H9 (cell line): ENCODE measurements around the gene PTGDR. TPM values are rescaled to one million over a fixed set of nuclear protein-coding genes. Genes with fewer than 3 reads are reported as not detected.

Experiments
- DNase-seq: peaks from one replicate; pipeline ENCODE4 v3.0.0-alpha.2; 2017
- H2AFZ ChIP-seq: one replicate; pipeline ENCODE4 v1.6.1; 2013; ENCODE audit warnings: mild to moderate bottlenecking, low read length, control low read depth, moderate library complexity
- H2AK5ac ChIP-seq: 2 replicates; pipeline ENCODE4 v1.6.1; 2013; ENCODE audit warnings: low read length, control low read depth, mixed read lengths; ENCODE audit not compliant: insufficient read length
- H2BK120ac ChIP-seq: one replicate; pipeline ENCODE4 v1.6.1; 2013; ENCODE audit warnings: low read depth, mild to moderate bottlenecking, low read length, control low read depth, inconsistent platforms; ENCODE audit not compliant: poor library complexity, severe bottlenecking
- H2BK12ac ChIP-seq: 2 replicates; pipeline ENCODE4 v1.6.1; 2013; ENCODE audit warnings: low read length, control low read depth, mixed read lengths, low read depth; ENCODE audit not compliant: insufficient read length
- H2BK15ac ChIP-seq: 2 replicates; pipeline ENCODE4 v1.6.1; 2013; ENCODE audit warnings: low read depth, low read length, control low read depth
- H2BK20ac ChIP-seq: one replicate; pipeline ENCODE4 v1.6.1; 2013; ENCODE audit warnings: low read depth, mild to moderate bottlenecking, low read length, control low read depth, inconsistent platforms; ENCODE audit not compliant: poor library complexity, severe bottlenecking
- H2BK5ac ChIP-seq: 2 replicates; pipeline ENCODE4 v1.6.1; 2013; ENCODE audit warnings: low read length, control low read depth, mixed read lengths; ENCODE audit not compliant: insufficient read length
- H3K14ac ChIP-seq: 2 replicates; pipeline ENCODE4 v1.6.1; 2013; ENCODE audit warnings: low read length, control low read depth; ENCODE audit not compliant: insufficient read depth
- H3K18ac ChIP-seq: 2 replicates; pipeline ENCODE4 v1.6.1; 2013; ENCODE audit warnings: low read depth, mild to moderate bottlenecking, mixed read lengths, low read length, control low read depth; ENCODE audit not compliant: insufficient read length
- H3K23ac ChIP-seq: 2 replicates; pipeline ENCODE4 v1.6.1; 2013; ENCODE audit warnings: low read length, control low read depth, mixed read lengths, low read depth; ENCODE audit not compliant: insufficient read length
- H3K23me2 ChIP-seq: 2 replicates; pipeline ENCODE4 v1.6.1; 2013; ENCODE audit warnings: low read depth, mild to moderate bottlenecking, mixed read lengths, low read length, control low read depth; ENCODE audit not compliant: insufficient read length, poor library complexity, severe bottlenecking
- H3K27ac ChIP-seq: 2 replicates; pipeline ENCODE4 v1.5.1; 2013; ENCODE audit warnings: low read length, control low read depth, mixed read lengths, low read depth; ENCODE audit not compliant: insufficient read length
- H3K27me3 ChIP-seq: 2 replicates; pipeline ENCODE4 v1.6.1; 2013; ENCODE audit warnings: low read length, control low read depth, inconsistent platforms; ENCODE audit not compliant: insufficient read depth
- H3K4ac ChIP-seq: 2 replicates; pipeline ENCODE4 v1.6.1; 2013; ENCODE audit warnings: low read depth, mild to moderate bottlenecking, control low read depth, inconsistent platforms, low read length, moderate library complexity
- H3K4me1 ChIP-seq: 2 replicates; pipeline ENCODE4 v1.6.1; 2013; ENCODE audit warnings: low read length, control low read depth, inconsistent platforms; ENCODE audit not compliant: insufficient read depth
- H3K4me2 ChIP-seq: 2 replicates; pipeline ENCODE4 v1.6.1; 2013; ENCODE audit warnings: low read length, control low read depth, mixed read lengths; ENCODE audit not compliant: insufficient read length, insufficient read depth
- H3K56ac ChIP-seq: 2 replicates; pipeline ENCODE4 v1.6.1; 2013; ENCODE audit warnings: low read depth, mild to moderate bottlenecking, mixed read lengths, low read length, control low read depth; ENCODE audit not compliant: insufficient read length
- H3K79me1 ChIP-seq: 2 replicates; pipeline ENCODE4 v1.6.1; 2013; ENCODE audit warnings: low read depth, mild to moderate bottlenecking, moderate library complexity, low read length, control low read depth, inconsistent platforms; ENCODE audit not compliant: insufficient read depth, poor library complexity, severe bottlenecking
- H3K79me2 ChIP-seq: 2 replicates; pipeline ENCODE4 v1.6.1; 2013; ENCODE audit warnings: low read length, control low read depth, inconsistent platforms; ENCODE audit not compliant: insufficient read depth
- H3K9ac ChIP-seq: 2 replicates; pipeline ENCODE4 v1.6.1; 2013; ENCODE audit warnings: low read length, control low read depth, mixed read lengths; ENCODE audit not compliant: insufficient read length; ENCODE audit errors: extremely low read depth
- H3K9me3 ChIP-seq: one replicate; pipeline ENCODE4 v1.6.1; 2013; ENCODE audit warnings: low read depth, low read length, inconsistent platforms; ENCODE audit not compliant: control insufficient read depth
- H3T11ph ChIP-seq: one replicate; pipeline ENCODE4 v1.6.1; 2013; ENCODE audit warnings: mild to moderate bottlenecking, low read length, control low read depth, inconsistent platforms
- H4K20me1 ChIP-seq: one replicate; pipeline ENCODE4 v1.6.1; 2013; ENCODE audit not compliant: control insufficient read depth, insufficient read length, insufficient read depth
- H4K5ac ChIP-seq: 2 replicates; pipeline ENCODE4 v1.6.1; 2013; ENCODE audit warnings: low read depth, mild to moderate bottlenecking, mixed read lengths, low read length, control low read depth; ENCODE audit not compliant: insufficient read length
- H4K8ac ChIP-seq: replicated peaks from 2 replicates; pipeline ENCODE4 v1.6.1; 2013; ENCODE audit warnings: low read length, control low read depth, mixed read lengths, low read depth; ENCODE audit not compliant: insufficient read length
- H4K91ac ChIP-seq: 2 replicates; pipeline ENCODE4 v1.6.1; 2013; ENCODE audit warnings: low read depth, mild to moderate bottlenecking, moderate library complexity, mixed read lengths, low read length, control low read depth; ENCODE audit not compliant: insufficient read length
- H3K27ac Mint-ChIP-seq, 3 experiments: 2 replicates in 2 of 3; 3 replicates in 1 of 3; pipeline ENCODE4 v1.8.0; 2020 to 2021; ENCODE audit warnings: mixed read lengths in 3 of 3, mild to moderate bottlenecking in 1 of 3, moderate library complexity in 1 of 3
- H3K27me3 Mint-ChIP-seq: 2 replicates; pipeline ENCODE4 v1.8.0; 2021; ENCODE audit warnings: low read depth, mild to moderate bottlenecking, moderate library complexity, mixed read lengths
- H3K36me3 Mint-ChIP-seq, 3 experiments: 2 replicates in 2 of 3; 3 replicates in 1 of 3; pipeline ENCODE4 v1.8.0; 2020 to 2021; ENCODE audit warnings: low read depth in 3 of 3, mixed read lengths in 3 of 3; ENCODE audit not compliant: insufficient read depth in 1 of 3
- H3K4me1 Mint-ChIP-seq, 2 experiments: 2 replicates each; pipeline ENCODE4 v1.8.0; 2020; ENCODE audit warnings: mixed read lengths in 2 of 2
- H3K4me3 Mint-ChIP-seq, 2 experiments: 2 replicates in 1 of 2; 3 replicates in 1 of 2; pipeline ENCODE4 v1.8.0; 2020 to 2021; ENCODE audit warnings: mild to moderate bottlenecking in 2 of 2, mixed read lengths in 2 of 2, moderate library complexity in 1 of 2
- H3K9me3 Mint-ChIP-seq, 2 experiments: 2 replicates in 1 of 2; 3 replicates in 1 of 2; pipeline ENCODE4 v1.8.0; 2020; ENCODE audit warnings: mild to moderate bottlenecking in 2 of 2, mixed read lengths in 2 of 2, moderate library complexity in 1 of 2
- WGBS: extraction: QIAGEN DNeasy Blood & Tissue Kit; methylation state at CpG from one replicate; pipeline ENCODE4 v1.1.7; 2013; ENCODE audit warnings: missing lambda C conversion rate, low lambda C conversion rate, mixed read lengths; ENCODE audit not compliant: insufficient read length; ENCODE audit errors: extremely low coverage; 5-methylcytosine and 5-hydroxymethylcytosine counted together
- total RNA-seq: library from RNA; stranded (reverse); gene quantifications from 2 replicates; pipeline ENCODE4 v1.2.1, GENCODE V29; 2021
- TF ChIP-seq, protein P1 (sequence below): fragments of 200-600 bp; sonication (generic); conservative IDR thresholded peaks from 3 replicates; pipeline ENCODE4 v1.8.0; 2021; ENCODE audit warnings: antibody characterized with exemption, mild to moderate bottlenecking

Gene PTGDR
- total RNA-seq, 1 experiment from 2014 or later = not detected

DNA sequence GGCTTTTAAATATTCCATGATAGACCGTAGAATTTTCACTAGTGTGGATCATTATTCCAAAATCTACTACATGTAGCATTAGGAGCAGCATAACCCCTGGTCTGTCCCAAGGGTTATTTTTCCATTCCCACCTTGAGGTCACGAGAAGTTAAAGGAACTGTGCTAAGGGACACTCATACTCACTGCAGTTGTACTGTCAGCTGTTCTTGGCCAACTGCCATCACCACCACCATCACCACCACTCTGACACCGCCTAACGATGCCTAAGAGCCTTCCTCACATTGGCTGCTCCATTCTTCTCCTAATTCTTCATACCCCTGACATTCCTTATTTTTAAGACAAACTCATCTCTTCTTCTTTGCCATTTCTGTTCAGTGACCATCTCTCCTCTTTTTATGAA lies 13.4 kb upstream of the PTGDR start:
- no peaks in the 10 kb centered on the region for H3K23me2 ChIP-seq
- H3K27ac ChIP-seq = no peak overlapping the region
- no peak overlapping the region for H4K5ac ChIP-seq
- WGBS = no CpG with 5 or more reads among the region's 4 CpGs
- H3K9me3 ChIP-seq = no peaks in the 10 kb centered on the region
- no peaks in the 10 kb centered on the region for H4K20me1 ChIP-seq
- H2BK12ac ChIP-seq = no peak overlapping the region
- no peaks in the 10 kb centered on the region for H3K79me1 ChIP-seq
- H2BK20ac ChIP-seq = no peak overlapping the region
- peaks cover 4% of the 10 kb centered on the region for H3K27me3 Mint-ChIP-seq
- H2BK5ac ChIP-seq = no peak overlapping the region
- no peak overlapping the region for H3K9ac ChIP-seq
- H3K56ac ChIP-seq = no peak overlapping the region
- no peak overlapping the region for H3K4me2 ChIP-seq
- H3T11ph ChIP-seq = no peak overlapping the region
- no peak overlapping the region for H2BK15ac ChIP-seq
- H3K23ac ChIP-seq = no peak overlapping the region
- DNase-seq = no peak
- no peak overlapping the region for H4K8ac ChIP-seq
- H3K14ac ChIP-seq = no peak overlapping the region
- no peak overlapping the region for H4K91ac ChIP-seq
- H3K4me3 Mint-ChIP-seq = no peak overlapping the region
- no peak overlapping the region for H3K27ac Mint-ChIP-seq
- H3K9me3 Mint-ChIP-seq = no peaks in the 10 kb centered on the region
- TF ChIP-seq, protein P1, sequence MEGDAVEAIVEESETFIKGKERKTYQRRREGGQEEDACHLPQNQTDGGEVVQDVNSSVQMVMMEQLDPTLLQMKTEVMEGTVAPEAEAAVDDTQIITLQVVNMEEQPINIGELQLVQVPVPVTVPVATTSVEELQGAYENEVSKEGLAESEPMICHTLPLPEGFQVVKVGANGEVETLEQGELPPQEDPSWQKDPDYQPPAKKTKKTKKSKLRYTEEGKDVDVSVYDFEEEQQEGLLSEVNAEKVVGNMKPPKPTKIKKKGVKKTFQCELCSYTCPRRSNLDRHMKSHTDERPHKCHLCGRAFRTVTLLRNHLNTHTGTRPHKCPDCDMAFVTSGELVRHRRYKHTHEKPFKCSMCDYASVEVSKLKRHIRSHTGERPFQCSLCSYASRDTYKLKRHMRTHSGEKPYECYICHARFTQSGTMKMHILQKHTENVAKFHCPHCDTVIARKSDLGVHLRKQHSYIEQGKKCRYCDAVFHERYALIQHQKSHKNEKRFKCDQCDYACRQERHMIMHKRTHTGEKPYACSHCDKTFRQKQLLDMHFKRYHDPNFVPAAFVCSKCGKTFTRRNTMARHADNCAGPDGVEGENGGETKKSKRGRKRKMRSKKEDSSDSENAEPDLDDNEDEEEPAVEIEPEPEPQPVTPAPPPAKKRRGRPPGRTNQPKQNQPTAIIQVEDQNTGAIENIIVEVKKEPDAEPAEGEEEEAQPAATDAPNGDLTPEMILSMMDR = no peak
- H3K4ac ChIP-seq = no peak overlapping the region
- H3K4me1 Mint-ChIP-seq = peaks cover 35 to 36% of the 10 kb centered on the region in 2 experiments
- H2BK120ac ChIP-seq = no peak overlapping the region
- H3K4me1 ChIP-seq = 0 out of 2 replicates have a peak, but pooled peaks cover 6% of the 10 kb centered on the region
- no peak overlapping the region for H2AFZ ChIP-seq
- H3K27me3 ChIP-seq = no peaks in the 10 kb centered on the region
- H3K79me2 ChIP-seq = no peaks in the 10 kb centered on the region
- H2AK5ac ChIP-seq = no peak overlapping the region
- H3K18ac ChIP-seq = no peak overlapping the region
- peaks cover 0 to 5% (median 0%) of the 10 kb centered on the region in 3 experiments; a peak in 2 of 7 replicates for H3K36me3 Mint-ChIP-seq
